ENCODE data around the gene ASIC4.

DNA sequence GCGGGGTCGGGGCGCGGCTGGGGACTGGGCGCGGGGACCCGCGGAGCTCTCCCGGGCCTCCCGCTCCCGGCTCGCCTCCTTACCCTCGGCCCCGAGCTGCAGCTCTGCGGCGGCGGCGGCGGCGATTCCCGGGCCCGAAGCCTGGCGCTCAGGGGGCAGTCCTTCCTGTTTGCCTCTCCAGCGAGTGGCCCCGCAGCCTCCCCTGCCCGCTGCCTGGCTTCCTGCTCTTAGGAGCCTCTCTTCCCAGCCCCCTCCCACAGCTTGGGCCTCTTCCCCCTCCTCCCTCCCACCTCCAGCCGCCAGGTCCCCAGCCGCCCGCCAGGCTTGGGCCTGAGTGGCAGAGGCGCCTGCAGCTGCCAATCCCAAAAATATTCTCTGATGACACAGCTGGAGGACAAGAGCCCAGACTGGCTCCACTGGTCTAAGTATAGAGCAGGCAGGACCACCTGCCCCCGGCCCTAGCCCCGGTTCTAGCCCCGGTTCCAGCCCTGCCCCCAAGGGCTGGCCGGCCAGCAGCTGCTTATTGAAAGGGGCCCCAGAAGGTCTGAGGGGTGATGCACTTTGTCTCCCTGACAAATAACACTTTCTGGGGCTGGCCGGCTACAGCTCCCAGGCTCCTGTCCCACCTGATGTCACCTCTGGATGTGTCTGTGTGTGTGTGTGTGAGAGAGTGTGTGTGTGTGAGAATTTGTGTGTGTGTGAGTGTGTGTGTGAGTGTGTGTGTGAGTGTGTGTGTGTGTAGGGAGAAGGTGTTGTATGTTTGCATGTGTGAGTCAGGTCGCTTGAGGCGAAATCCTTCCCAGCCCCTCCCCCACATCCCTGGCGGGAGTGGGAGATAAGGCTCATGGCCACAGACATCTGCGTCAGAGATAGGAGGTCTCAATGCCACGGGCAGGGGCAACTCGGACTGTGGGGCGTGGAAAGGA lies 57.3 kb downstream of the ASIC4 start, which contains the start of gene OBSL1:
- TF ChIP-seq EZH2phosphoT487 (IDR thresholded peaks at IDR 0.05; ENCODE audit: borderline replicate concordance, low read length), result no peak
- TF ChIP-seq, protein P1, sequence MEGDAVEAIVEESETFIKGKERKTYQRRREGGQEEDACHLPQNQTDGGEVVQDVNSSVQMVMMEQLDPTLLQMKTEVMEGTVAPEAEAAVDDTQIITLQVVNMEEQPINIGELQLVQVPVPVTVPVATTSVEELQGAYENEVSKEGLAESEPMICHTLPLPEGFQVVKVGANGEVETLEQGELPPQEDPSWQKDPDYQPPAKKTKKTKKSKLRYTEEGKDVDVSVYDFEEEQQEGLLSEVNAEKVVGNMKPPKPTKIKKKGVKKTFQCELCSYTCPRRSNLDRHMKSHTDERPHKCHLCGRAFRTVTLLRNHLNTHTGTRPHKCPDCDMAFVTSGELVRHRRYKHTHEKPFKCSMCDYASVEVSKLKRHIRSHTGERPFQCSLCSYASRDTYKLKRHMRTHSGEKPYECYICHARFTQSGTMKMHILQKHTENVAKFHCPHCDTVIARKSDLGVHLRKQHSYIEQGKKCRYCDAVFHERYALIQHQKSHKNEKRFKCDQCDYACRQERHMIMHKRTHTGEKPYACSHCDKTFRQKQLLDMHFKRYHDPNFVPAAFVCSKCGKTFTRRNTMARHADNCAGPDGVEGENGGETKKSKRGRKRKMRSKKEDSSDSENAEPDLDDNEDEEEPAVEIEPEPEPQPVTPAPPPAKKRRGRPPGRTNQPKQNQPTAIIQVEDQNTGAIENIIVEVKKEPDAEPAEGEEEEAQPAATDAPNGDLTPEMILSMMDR (conservative IDR thresholded peaks at IDR 0.05; ENCODE audit: low read depth, low read length), result no peak
- no peak for TF ChIP-seq EZH2 (IDR thresholded peaks at IDR 0.05; ENCODE audit: low read length, unreplicated experiment)

All from PC-3 (cell line).